WI38 (cell line): Measurements from ENCODE around the gene CDYL.
A peak's percentile ranks its signal among the peaks of the same experiment; 100 is the strongest.

ENCODE experiments used
- H3K4me3 ChIP-seq: 2 replicates; pipeline ENCODE4 v1.5.1; 2011; ENCODE audit warnings: low read depth, mild to moderate bottlenecking, control low read depth, low read length
- CTCF ChIP-seq: IDR thresholded peaks from 2 replicates; pipeline ENCODE4 v1.5.1; 2012; ENCODE audit warnings: low read depth, mild to moderate bottlenecking, control low read depth, low read length

The CDYL gene, protein sequence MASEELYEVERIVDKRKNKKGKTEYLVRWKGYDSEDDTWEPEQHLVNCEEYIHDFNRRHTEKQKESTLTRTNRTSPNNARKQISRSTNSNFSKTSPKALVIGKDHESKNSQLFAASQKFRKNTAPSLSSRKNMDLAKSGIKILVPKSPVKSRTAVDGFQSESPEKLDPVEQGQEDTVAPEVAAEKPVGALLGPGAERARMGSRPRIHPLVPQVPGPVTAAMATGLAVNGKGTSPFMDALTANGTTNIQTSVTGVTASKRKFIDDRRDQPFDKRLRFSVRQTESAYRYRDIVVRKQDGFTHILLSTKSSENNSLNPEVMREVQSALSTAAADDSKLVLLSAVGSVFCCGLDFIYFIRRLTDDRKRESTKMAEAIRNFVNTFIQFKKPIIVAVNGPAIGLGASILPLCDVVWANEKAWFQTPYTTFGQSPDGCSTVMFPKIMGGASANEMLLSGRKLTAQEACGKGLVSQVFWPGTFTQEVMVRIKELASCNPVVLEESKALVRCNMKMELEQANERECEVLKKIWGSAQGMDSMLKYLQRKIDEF

DNA sequence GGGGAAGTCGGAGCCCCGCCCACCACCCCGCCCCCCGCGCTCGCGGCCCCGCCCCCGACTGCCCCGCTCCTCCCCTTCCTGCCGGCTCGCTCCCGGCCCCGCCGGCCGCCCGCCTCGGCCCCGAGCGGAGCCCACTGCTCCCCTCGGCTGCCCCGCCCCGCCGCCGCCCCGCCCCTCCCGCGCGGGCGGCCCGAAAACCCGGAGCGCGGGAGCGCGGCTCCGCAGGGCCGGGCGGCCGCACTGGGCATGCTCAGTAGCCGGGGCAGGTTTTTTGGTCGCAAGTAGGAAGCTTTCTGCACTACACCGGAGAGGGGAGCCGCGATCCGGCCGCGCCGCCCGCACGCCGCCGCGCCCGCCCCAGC, at the start of gene CDYL:
TSS of gene CDYL (plus strand) at position 274 of the 362 bp plus-strand sequence. CDS start 380 bp downstream, outside the sequence.
- peak within 1 kb of the TSS; percentile 66 for H3K4me3 ChIP-seq
- TF ChIP-seq CTCF, result no peak

DNA sequence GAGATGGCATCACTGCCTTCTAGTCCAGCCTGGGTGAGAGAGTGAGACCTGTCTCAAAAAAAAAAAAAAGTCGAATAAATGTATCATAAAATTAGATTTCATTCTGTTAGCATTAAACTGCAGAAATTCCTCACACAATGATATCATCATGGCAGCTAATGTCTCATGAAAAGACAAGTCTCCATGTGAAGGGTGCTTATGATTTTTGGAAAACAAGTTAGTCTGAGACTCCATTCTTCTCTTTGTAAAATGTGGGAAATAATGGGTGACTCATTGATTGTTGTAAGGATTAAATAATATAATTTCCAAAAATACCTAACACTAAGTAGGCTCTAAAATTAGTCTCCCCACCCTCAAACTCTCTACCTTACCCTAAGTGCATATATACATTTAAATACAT, 49.6 kb upstream of the CDYL start:
- no peak for TF ChIP-seq CTCF
- H3K4me3 ChIP-seq, result no peak overlapping the region

- H3K4me3 ChIP-seq, result no peak overlapping the region
- no peak for TF ChIP-seq CTCF
Measured at GRCh38 chr6:4727217-4727616, 49.0 kb upstream of the CDYL start.

- H3K4me3 ChIP-seq, result no peak overlapping the region
- no peak for TF ChIP-seq CTCF
Measured at GRCh38 chr6:4727671-4728435, 48.4 kb upstream of the CDYL start.

DNA sequence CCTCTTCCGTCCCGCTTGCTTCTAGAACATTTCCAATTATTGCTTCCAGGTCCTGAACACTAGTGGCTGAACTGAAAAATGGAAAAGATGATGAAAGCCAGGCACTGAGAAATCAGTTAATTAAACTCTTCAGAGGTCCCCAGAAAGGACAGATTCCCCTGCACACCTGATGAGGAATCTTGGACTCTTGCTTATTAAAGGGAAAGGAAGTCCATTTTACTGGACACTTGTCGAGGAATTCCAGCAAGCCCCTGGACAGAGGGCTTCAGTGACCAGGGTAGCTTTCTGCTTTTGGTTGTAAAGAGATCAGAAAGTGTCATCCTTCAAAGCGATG, 47.8 kb upstream of the CDYL start:
- no peak for TF ChIP-seq CTCF
- no peak overlapping the region for H3K4me3 ChIP-seq

GRCh38 chr6:4728926-4729325, 47.3 kb upstream of the CDYL start:
- TF ChIP-seq CTCF, result no peak
- H3K4me3 ChIP-seq, result no peak overlapping the region

DNA sequence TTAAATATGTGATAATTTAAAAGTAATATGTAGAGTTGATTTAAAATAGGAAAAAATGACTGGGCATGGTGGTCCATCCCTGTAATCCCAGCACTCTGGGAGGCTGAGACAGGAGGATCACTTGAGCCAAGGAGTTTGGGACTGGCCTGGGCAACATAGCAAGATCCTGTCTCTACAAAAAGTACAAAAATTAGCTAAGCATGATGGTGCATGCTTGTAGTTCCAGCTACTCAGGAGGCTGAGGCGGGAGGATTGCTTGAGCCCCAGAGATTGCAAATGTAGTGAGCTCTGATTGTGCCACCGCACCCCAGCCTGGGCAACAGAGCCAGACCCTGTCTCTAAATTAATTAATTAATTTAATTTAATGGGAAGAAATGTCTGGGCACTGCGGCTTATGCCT, 44.2 kb upstream of the CDYL start:
- TF ChIP-seq CTCF, result no peak

More for the DNA sequence above, 44.2 kb upstream of the CDYL start:
- H3K4me3 ChIP-seq, result no peak overlapping the region
